ENCODE data around the gene PPP1CC. TPM values are rescaled to one million over a fixed set of nuclear protein-coding genes. Genes with fewer than 3 reads are reported as not detected.

PPP1CC gene
- total RNA-seq, 1 experiment from 2014 or later = 213 TPM

DNA sequence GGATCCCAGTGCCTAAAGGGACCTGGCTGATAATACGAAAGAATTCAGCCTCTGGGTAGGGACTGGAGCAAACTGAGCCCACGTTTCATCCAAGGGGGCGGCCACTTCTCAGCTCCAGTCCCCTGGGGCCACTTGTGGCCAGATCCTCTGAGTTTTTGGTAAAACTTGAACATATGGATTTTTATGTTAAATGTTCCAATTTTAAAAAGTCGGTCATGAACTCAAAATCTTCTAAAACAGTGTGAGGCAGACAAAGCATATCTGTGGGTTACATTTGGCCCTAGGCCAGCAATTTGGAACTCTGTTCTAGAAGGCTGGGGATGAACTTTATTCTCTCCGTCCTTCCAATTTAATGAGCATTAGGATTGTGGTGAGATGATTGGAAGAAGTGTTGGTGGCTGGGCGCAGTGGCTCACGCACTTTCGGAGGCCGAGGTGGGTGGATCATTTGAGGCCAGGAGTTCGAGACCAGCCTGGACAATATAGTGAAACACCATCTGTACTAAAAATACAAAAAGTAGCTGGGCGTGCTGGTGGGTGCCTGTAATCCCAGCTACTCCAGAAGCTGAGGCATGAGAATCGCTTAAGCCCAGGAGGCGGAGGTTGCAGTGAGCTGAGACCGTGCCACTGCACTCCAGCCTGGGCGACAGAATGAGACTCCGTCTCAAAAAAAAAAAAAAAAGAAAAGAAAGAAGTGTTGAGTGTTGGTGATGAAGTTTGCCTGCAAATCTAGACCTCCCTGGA lies 3.0 kb upstream of the PPP1CC start:
- H3K9me3 Mint-ChIP-seq (ENCODE audit: low read depth, unreplicated experiment) = no peaks in the 10 kb centered on the region
- H3K36me3 Mint-ChIP-seq (ENCODE audit: insufficient read depth, unreplicated experiment) = peaks cover 33% of the 10 kb centered on the region
- DNase-seq = no peak
- H3K27ac Mint-ChIP-seq (ENCODE audit: unreplicated experiment) = no peak overlapping the region
- CTCF ChIA-PET = interaction anchor here (0.8 to 1.4 kb wide), 3 partner anchors 13 to 660 kb away, joined by 3 to 4 read pairs (median 4); no protein-coding TSS in a partner anchor
- TF ChIP-seq, protein P1, sequence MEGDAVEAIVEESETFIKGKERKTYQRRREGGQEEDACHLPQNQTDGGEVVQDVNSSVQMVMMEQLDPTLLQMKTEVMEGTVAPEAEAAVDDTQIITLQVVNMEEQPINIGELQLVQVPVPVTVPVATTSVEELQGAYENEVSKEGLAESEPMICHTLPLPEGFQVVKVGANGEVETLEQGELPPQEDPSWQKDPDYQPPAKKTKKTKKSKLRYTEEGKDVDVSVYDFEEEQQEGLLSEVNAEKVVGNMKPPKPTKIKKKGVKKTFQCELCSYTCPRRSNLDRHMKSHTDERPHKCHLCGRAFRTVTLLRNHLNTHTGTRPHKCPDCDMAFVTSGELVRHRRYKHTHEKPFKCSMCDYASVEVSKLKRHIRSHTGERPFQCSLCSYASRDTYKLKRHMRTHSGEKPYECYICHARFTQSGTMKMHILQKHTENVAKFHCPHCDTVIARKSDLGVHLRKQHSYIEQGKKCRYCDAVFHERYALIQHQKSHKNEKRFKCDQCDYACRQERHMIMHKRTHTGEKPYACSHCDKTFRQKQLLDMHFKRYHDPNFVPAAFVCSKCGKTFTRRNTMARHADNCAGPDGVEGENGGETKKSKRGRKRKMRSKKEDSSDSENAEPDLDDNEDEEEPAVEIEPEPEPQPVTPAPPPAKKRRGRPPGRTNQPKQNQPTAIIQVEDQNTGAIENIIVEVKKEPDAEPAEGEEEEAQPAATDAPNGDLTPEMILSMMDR (IDR thresholded peaks at IDR 0.05; ENCODE audit: unreplicated experiment) = no peak
- intact Hi-C loops (cut with micrococcal nuclease; ENCODE audit: unreplicated experiment) = no loop called here
- H3K4me1 Mint-ChIP-seq (ENCODE audit: low read depth, unreplicated experiment) = peaks cover 28% of the 10 kb centered on the region
- BruUV-seq (replicated peaks) = no TSS peak
- H3K4me3 Mint-ChIP-seq (ENCODE audit: low read depth, unreplicated experiment) = no peak overlapping the region
- no peaks in the 10 kb centered on the region for H3K27me3 Mint-ChIP-seq (ENCODE audit: unreplicated experiment)

DNA sequence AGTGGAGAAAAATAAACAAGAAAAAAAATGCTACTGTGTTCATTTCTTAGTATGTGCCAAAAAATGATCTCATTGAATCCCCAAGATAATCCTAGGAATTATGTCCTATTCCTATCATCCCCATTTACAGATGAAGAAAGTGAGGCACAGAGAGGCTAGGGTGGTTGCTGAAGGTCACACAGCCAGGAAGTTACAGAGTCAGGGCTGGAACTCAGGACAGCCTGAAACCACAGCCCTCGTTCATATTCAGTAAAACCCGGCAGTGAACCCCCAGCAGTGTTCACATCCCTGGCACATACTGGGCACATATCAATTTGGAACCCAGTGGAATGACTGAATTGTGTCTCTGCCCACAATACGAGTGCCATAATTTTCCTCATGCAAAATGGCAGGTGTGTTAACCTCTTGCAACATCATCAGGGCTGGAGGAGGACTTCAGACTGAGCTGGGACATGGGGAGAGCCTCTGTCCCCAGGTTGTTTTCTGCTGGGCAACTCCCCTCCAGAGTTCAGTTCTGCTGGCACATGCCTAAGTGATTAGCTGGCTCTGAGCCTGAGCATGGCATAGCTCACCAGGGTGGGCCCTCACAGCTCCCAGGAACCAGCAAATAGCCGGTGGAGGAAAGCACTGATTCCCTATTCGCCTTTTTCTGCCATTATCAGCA lies 2.0 kb upstream of the PPP1CC start:
- DNase-seq = peak; percentile 82
- no peaks in the 10 kb centered on the region for H3K9me3 Mint-ChIP-seq (ENCODE audit: low read depth, unreplicated experiment)
- intact Hi-C loops (cut with micrococcal nuclease; ENCODE audit: unreplicated experiment) = no loop called here
- peak overlapping the region; percentile 71 for H3K27ac Mint-ChIP-seq (ENCODE audit: unreplicated experiment)
- peak overlapping the region; percentile 96 for H3K4me3 Mint-ChIP-seq (ENCODE audit: low read depth, unreplicated experiment)
- TF ChIP-seq, protein P1 (IDR thresholded peaks at IDR 0.05; ENCODE audit: unreplicated experiment) = no peak
- no peaks in the 10 kb centered on the region for H3K27me3 Mint-ChIP-seq (ENCODE audit: unreplicated experiment)
- CTCF ChIA-PET = interaction anchor here (0.7 to 1.4 kb wide), 4 partner anchors 12 to 82 kb away, joined by 3 to 4 read pairs (median 4); no protein-coding TSS in a partner anchor
- H3K4me1 Mint-ChIP-seq (ENCODE audit: low read depth, unreplicated experiment) = peaks cover 32% of the 10 kb centered on the region
- peaks cover 42% of the 10 kb centered on the region for H3K36me3 Mint-ChIP-seq (ENCODE audit: insufficient read depth, unreplicated experiment)
- BruUV-seq (replicated peaks) = no TSS peak

DNA sequence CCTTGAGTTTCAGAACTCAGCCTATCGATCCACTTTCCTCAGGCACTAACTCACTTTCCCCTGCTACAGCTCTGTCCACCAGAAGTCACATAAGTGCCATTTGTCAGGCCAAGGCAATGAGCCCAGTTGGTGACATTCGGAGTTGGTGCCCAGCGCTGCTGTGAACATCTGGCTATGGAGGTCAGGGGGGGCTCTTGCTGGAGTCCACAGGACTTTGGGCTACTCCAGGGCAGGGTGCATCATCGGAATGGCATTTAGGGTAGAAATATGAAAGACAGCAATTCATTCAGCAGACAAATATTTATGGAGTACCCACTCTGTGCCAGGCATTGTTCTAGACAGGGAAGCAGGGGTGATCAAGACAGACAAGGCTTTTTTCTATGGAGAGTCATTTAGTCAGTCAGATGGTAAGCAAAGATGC lies 1.5 kb upstream of the PPP1CC start:
- H3K9me3 Mint-ChIP-seq (ENCODE audit: low read depth, unreplicated experiment) = no peaks in the 10 kb centered on the region
- TF ChIP-seq, protein P1 (IDR thresholded peaks at IDR 0.05; ENCODE audit: unreplicated experiment) = no peak
- DNase-seq = peak; percentile 63
- H3K4me1 Mint-ChIP-seq (ENCODE audit: low read depth, unreplicated experiment) = peaks cover 37% of the 10 kb centered on the region
- H3K4me3 Mint-ChIP-seq (ENCODE audit: low read depth, unreplicated experiment) = peak overlapping the region; percentile 96
- peak overlapping the region; percentile 71 for H3K27ac Mint-ChIP-seq (ENCODE audit: unreplicated experiment)
- intact Hi-C loops (cut with micrococcal nuclease; ENCODE audit: unreplicated experiment) = no loop called here
- H3K27me3 Mint-ChIP-seq (ENCODE audit: unreplicated experiment) = no peaks in the 10 kb centered on the region
- CTCF ChIA-PET = interaction anchor here (0.6 to 1.4 kb wide), 3 partner anchors 11 to 83 kb away, joined by 3 to 4 read pairs (median 3); no protein-coding TSS in a partner anchor
- peaks cover 44% of the 10 kb centered on the region for H3K36me3 Mint-ChIP-seq (ENCODE audit: insufficient read depth, unreplicated experiment)
- no TSS peak for BruUV-seq (replicated peaks)

DNA sequence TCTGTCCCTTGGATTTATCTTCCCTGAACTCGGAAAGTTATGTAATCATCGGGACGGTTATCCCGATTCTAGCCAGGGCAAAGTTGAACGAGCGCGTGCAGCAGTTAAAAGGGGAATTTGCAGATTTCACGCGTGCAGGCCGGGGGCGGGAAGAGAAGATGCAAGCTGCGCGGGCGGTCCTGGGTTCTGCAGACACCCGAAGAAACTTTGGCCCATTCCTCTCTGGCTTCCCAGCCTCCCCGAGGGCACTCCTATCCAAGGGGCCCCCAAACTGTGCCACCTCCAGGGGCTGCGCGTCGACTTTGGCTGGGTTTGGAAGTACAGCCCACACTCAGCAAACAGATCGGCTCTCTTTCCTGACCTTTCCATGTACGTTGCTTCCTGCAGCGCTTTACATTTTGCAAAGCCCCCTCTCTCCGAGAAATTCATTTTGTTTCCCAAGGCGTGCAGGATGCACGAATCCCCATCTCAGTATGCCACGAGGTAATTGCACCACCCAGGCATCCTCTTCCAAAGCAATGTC lies 941 bp upstream of the PPP1CC start:
- DNase-seq = peak; percentile 24
- TF ChIP-seq, protein P1 (IDR thresholded peaks at IDR 0.05; ENCODE audit: unreplicated experiment) = no peak
- H3K4me1 Mint-ChIP-seq (ENCODE audit: low read depth, unreplicated experiment) = peaks cover 43% of the 10 kb centered on the region

More for the DNA sequence above, 941 bp upstream of the PPP1CC start:
- H3K27ac Mint-ChIP-seq (ENCODE audit: unreplicated experiment) = peak overlapping the region; percentile 71
- no peaks in the 10 kb centered on the region for H3K27me3 Mint-ChIP-seq (ENCODE audit: unreplicated experiment)
- peak overlapping the region; percentile 96 for H3K4me3 Mint-ChIP-seq (ENCODE audit: low read depth, unreplicated experiment)
- H3K36me3 Mint-ChIP-seq (ENCODE audit: insufficient read depth, unreplicated experiment) = peaks cover 47% of the 10 kb centered on the region
- CTCF ChIA-PET = interaction anchor here (0.6 to 1.4 kb wide), 3 partner anchors 74 to 83 kb away, joined by 3 to 4 read pairs (median 3); no protein-coding TSS in a partner anchor
- no peaks in the 10 kb centered on the region for H3K9me3 Mint-ChIP-seq (ENCODE audit: low read depth, unreplicated experiment)
- no TSS peak for BruUV-seq (replicated peaks)
- intact Hi-C loops (cut with micrococcal nuclease; ENCODE audit: unreplicated experiment) = no loop called here

Data from Calu3 (cell line).